Mammary epithelial cell (primary cell): ENCODE data around the gene LIN28B.

Source experiments
- EZH2 ChIP-seq: IDR thresholded peaks from 2 replicates; pipeline ENCODE4 v1.6.1; 2012; ENCODE audit warnings: low read length, inconsistent platforms, borderline replicate concordance
- TF ChIP-seq, protein P1 (sequence below), 2 donors: IDR thresholded peaks in 1 of 2; conservative IDR thresholded peaks in 1 of 2; 2 replicates each; pipeline ENCODE4 v1.5.1; 2011 to 2012; ENCODE audit warnings: inconsistent platforms in 2 of 2, low read length in 2 of 2, mild to moderate bottlenecking in 2 of 2, control low read depth in 1 of 2, low read depth in 1 of 2; ENCODE audit not compliant: insufficient read depth in 1 of 2; ENCODE audit errors: extremely low read depth in 1 of 2

DNA sequence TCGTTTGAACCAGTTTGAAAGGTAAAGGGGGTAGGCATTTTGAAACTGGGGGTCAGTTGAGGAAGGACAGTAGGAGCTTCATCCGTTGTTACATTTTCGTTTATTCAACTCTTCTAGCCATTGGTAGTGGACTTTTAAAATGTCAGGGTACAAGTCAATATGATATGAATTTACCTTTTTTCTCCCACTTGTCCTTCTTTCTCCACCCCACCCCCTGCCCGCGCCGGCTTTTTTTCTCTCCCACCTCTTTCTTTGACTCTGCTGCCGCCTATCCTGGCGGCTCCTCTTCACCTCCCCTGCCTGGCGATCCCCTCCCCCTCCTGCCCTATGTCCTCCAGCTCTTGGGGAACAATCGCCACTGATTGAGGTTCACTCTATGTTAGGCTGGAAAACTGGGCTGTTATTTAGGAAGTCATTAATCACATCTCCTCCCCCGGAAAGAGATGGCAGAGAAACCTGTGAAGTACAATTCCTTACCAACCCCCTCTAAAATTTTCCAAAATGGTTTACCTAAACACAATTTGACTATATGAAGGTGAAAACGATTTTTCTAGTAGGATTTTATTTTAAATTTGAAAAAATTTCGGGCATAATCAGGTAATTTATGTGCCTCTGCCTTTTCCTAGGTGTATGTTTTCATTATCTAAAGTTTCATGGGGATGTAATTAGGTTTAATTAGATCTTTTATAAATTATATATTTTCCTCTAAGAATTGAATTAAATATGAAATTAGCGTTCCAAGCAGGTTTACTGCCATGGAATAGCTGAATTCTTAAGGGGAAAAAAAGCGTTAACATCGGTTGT lies 778 bp upstream of the LIN28B start:
- TF ChIP-seq, protein P1, sequence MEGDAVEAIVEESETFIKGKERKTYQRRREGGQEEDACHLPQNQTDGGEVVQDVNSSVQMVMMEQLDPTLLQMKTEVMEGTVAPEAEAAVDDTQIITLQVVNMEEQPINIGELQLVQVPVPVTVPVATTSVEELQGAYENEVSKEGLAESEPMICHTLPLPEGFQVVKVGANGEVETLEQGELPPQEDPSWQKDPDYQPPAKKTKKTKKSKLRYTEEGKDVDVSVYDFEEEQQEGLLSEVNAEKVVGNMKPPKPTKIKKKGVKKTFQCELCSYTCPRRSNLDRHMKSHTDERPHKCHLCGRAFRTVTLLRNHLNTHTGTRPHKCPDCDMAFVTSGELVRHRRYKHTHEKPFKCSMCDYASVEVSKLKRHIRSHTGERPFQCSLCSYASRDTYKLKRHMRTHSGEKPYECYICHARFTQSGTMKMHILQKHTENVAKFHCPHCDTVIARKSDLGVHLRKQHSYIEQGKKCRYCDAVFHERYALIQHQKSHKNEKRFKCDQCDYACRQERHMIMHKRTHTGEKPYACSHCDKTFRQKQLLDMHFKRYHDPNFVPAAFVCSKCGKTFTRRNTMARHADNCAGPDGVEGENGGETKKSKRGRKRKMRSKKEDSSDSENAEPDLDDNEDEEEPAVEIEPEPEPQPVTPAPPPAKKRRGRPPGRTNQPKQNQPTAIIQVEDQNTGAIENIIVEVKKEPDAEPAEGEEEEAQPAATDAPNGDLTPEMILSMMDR (conservative IDR thresholded peaks at IDR 0.05 in 1 of 2, IDR thresholded peaks at IDR 0.05 in 1 of 2; ENCODE audit: extremely low read depth in 1 of 2, insufficient read depth in 1 of 2, low read depth in 1 of 2, low read length in 2 of 2): no peak
- no peak for TF ChIP-seq EZH2
